ENCODE results near the gene PCSK2. TPM values are rescaled to one million over a fixed set of nuclear protein-coding genes. Genes with fewer than 3 reads are reported as not detected.

Gene PCSK2
- total and polyA plus RNA-seq, 4 donors = 0.08 to 0.14 (median 0.09) TPM; not detected in 1

GRCh38 chr20:17379651-17380050 lies 152.8 kb downstream of the PCSK2 start (continued):
- TF ChIP-seq ZBTB33 (IDR thresholded peaks at IDR 0.05) = no peak
- no peak for TF ChIP-seq NR2F2 (IDR thresholded peaks at IDR 0.05)
- TF ChIP-seq HNF4A (conservative IDR thresholded peaks at IDR 0.05) = no peak
- TF ChIP-seq FOXA2 (IDR thresholded peaks at IDR 0.05) = no peak
- TF ChIP-seq CTCF (IDR thresholded peaks at IDR 0.05; ENCODE audit: low read depth, low read length, missing input control) = no peak
- TF ChIP-seq JUND (IDR thresholded peaks at IDR 0.05) = no peak
- no peak for TF ChIP-seq GABPA (IDR thresholded peaks at IDR 0.05 in 1 of 2, conservative IDR thresholded peaks at IDR 0.05 in 1 of 2)
- TF ChIP-seq YY1 (IDR thresholded peaks at IDR 0.05) = no peak

- Histone ChIP-seq H3K27ac (ENCODE audit: low read depth in 1 of 2, low read length in 2 of 2) (no peak overlapping the region), H3K4me3 (ENCODE audit: low read depth in 1 of 3, low read length in 3 of 3) (no peak overlapping the region), H3K9ac (ENCODE audit: low read depth in 1 of 2, low read length in 2 of 2) (no peak overlapping the region), H3K27me3 (ENCODE audit: control insufficient read depth in 4 of 4, insufficient read depth in 4 of 4, low read length in 3 of 4) (no peaks in the 10 kb centered on the region), H3K4me1 (ENCODE audit: control insufficient read depth in 4 of 4, insufficient read depth in 4 of 4, low read length in 3 of 4) (no peaks in the 10 kb centered on the region), H3K9me3 (ENCODE audit: control insufficient read depth in 4 of 4, low read length in 3 of 4) (no peaks in the 10 kb centered on the region), H3K36me3 (ENCODE audit: control insufficient read depth in 4 of 4, insufficient read depth in 3 of 4, low read depth in 1 of 4, low read length in 3 of 4) (no peaks in the 10 kb centered on the region)
- no peak for DNase-seq (ENCODE audit: low spot score)
- 76% methylated on average over 4 of the region's 4 CpGs for WGBS
- TF ChIP-seq RAD21 (IDR thresholded peaks at IDR 0.05) (no peak), EGR1 (IDR thresholded peaks at IDR 0.05; ENCODE audit: low read depth in 2 of 2) (no peak), HNF4G (IDR thresholded peaks at IDR 0.05) (no peak), FOXA2 (IDR thresholded peaks at IDR 0.05) (no peak), NR2F2 (IDR thresholded peaks at IDR 0.05) (no peak), ZBTB33 (IDR thresholded peaks at IDR 0.05) (no peak), YY1 (IDR thresholded peaks at IDR 0.05) (no peak), TAF1 (conservative IDR thresholded peaks at IDR 0.05) (no peak), MAX (IDR thresholded peaks at IDR 0.05) (no peak), GABPA (IDR thresholded peaks at IDR 0.05 in 1 of 2, conservative IDR thresholded peaks at IDR 0.05 in 1 of 2) (no peak)
Observed at GRCh38 chr20:17380801-17381200, 154.0 kb downstream of the PCSK2 start.

GRCh38 chr20:17381724-17382123 lies 154.9 kb downstream of the PCSK2 start:
- no peak for TF ChIP-seq SP1 (IDR thresholded peaks at IDR 0.05)
- H3K9me3 ChIP-seq (ENCODE audit: control insufficient read depth in 4 of 4, low read length in 3 of 4) = no peaks in the 10 kb centered on the region
- no peaks in the 10 kb centered on the region for H3K36me3 ChIP-seq (ENCODE audit: control insufficient read depth in 4 of 4, insufficient read depth in 3 of 4, low read depth in 1 of 4, low read length in 3 of 4)
- H3K9ac ChIP-seq (ENCODE audit: low read depth in 1 of 2, low read length in 2 of 2) = no peak overlapping the region
- H3K27ac ChIP-seq (ENCODE audit: low read depth in 1 of 2, low read length in 2 of 2) = no peak overlapping the region
- H3K4me3 ChIP-seq (ENCODE audit: low read depth in 1 of 3, low read length in 3 of 3) = no peak overlapping the region
- no peaks in the 10 kb centered on the region for H3K27me3 ChIP-seq (ENCODE audit: control insufficient read depth in 4 of 4, insufficient read depth in 4 of 4, low read length in 3 of 4)
- WGBS = 73% methylated on average over 4 of the region's 4 CpGs
- no peak for DNase-seq (ENCODE audit: low spot score)
- H3K4me1 ChIP-seq (ENCODE audit: control insufficient read depth in 4 of 4, insufficient read depth in 4 of 4, low read length in 3 of 4) = no peaks in the 10 kb centered on the region

Measured in liver (tissue), 9 donors.